IPS DF 19.7 (cell line): ENCODE measurements around the gene FHOD1.

Experiments used
- DNase-seq: peaks from one replicate; pipeline ENCODE4 v3.0.0-alpha.2; 2013; ENCODE audit warnings: low read depth, low spot score

The FHOD1 gene

GRCh38 chr16:67277294-67277998 is 30.2 kb upstream of the FHOD1 start:
- DNase-seq = no peak

DNA sequence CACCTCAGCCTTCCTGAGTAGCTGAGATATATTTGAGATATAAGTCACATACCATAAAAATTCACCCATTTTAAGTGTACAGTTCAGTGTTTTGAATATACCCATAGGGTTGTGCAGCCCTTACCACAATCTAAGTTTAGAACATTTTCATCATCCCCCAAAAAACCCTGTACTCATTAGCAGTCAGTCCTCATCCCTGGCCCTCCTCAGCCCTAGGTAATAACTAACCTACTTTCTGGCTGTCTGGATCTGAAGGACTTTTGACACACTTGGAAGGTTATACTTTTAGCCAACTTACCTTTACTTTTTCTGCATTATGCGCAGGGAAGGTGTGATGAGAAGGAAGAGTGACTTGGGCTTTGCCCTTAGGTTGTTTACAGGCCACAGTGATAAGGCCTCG is 28.0 kb upstream of the FHOD1 start:
- no peak for DNase-seq

DNA sequence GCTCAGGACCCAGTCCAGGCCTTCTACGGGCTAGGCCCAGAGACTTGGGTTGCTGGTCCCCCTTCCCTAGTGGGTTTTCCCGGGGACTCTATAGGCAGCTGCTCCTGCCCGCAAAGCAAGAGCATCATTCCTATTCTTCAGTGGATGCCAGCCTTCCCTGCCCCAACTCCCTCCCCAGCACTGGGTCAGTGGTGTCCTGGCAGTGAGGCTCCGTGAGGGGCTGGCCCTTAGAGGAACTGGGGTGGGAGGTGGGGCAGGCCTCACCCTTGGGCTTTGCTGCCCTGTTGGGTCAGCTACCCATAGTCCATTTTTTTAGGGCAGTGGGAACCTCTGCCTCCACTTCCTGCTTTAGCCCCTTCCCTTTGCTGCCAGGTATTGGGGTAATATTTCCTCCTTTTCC is 24.2 kb upstream of the FHOD1 start:
- no peak for DNase-seq

DNA sequence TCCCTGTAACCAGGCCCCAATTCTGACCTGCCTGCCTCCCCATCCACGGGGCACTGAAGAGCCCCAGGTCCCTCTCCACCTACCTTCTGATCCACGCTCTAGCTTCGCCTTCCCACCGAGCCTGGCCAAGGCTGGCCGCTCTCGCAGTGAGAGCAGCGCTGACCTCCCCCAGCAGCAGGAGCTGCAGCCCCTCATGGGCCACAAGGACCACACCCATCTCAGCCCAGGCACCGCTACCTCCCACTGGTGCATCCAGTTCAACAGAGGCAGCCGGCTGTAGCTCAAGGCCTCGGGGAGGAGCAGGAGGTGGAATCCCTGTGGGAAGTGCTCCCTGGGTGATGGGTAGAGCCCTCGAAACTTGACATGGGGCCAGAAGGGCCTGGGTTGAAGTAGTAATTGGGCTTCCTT is 23.7 kb upstream of the FHOD1 start:
- DNase-seq = no peak

DNA sequence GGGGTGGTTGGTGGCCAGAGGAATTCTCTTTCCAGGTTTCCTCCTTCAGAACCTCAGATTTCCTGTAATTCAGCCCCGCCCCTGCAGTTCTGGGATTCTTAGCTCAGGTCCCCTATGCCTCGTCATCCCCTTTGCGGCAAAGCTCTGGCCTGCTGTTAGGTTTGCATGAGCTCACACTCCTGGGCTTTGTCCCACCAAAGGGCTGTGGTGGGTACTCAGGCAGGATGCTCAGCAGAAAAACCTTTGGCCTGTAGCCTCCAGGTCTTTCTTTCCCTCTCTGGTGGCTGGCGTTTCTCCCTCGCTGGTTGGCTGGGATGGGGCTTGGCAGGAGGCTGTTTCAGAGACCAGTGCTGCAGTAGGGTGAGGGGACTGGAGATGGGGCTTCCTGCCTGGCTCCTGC is 22.5 kb upstream of the FHOD1 start:
- DNase-seq = no peak

- no peak for DNase-seq
Measured at GRCh38 chr16:67268136-67268579, 20.9 kb upstream of the FHOD1 start.

- no peak for DNase-seq
Measured at GRCh38 chr16:67265834-67266233, 18.6 kb upstream of the FHOD1 start.

DNA sequence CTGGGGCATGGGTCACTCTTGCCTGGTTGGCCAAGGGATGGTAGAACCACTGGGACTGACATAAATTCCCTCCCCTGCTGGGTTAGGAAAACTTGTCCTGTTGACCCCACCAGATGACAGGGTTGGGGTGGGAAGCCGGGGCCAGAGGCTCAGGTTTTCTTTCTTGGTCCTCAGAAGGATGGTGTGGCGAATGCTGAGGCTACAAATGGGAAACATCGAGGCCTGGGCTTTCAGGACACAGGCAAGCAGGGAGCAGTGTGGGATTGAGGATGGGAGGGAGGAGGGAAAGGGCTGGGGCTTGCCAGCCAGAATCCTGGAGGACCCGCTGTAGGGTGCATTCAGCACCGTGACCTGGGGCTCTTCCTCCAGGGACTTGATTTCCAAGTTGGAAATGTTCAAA is 17.6 kb upstream of the FHOD1 start:
- no peak for DNase-seq

DNA sequence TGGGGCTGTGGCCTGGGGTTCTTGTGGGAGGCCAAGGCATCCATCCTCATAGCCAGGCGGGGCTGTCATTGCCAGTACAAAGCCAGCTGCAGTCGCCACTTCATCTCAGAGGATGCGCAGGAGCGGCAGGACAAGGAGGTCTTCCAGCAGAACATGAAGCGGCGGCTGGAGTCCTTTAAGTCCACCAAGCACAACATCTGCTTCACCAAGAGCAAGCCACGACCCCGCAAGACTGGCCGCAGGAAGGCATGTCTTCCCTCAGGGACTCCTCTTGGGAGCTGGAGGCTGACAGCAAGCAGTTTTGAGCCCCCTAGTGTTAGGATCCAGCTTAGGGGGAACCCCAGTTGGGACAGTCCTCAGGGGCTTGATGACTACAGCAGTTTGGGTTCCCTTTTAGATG is 17.0 kb upstream of the FHOD1 start:
- no peak for DNase-seq

- DNase-seq = no peak
Measured at GRCh38 chr16:67263201-67263600, 15.9 kb upstream of the FHOD1 start.

- DNase-seq = no peak
Measured at GRCh38 chr16:67260426-67261063, 13.3 kb upstream of the FHOD1 start.

DNA sequence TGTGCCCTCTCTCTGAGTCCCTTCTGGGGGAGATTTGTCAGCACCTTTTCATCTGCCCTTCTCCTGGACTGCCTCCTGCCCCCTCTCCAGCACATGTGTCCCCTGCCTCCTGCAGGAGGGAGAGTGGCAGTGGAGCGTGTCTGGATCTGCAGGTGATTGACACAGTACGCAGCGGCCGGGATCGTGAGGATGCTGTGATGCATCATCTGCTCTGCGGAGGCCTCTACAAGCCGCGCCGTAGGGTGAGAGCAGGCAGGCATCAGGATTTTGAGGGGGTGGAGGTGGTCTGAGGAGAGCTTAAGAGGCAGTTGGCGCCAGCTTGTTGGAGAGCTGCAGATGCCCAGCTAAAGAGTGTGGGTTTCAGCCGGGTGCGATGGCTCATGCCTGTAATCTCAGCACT is 12.4 kb upstream of the FHOD1 start:
- no peak for DNase-seq

- DNase-seq = no peak
Measured at GRCh38 chr16:67258161-67258835, 11.0 kb upstream of the FHOD1 start.

- no peak for DNase-seq
Measured at GRCh38 chr16:67257486-67258160, 10.3 kb upstream of the FHOD1 start.

DNA sequence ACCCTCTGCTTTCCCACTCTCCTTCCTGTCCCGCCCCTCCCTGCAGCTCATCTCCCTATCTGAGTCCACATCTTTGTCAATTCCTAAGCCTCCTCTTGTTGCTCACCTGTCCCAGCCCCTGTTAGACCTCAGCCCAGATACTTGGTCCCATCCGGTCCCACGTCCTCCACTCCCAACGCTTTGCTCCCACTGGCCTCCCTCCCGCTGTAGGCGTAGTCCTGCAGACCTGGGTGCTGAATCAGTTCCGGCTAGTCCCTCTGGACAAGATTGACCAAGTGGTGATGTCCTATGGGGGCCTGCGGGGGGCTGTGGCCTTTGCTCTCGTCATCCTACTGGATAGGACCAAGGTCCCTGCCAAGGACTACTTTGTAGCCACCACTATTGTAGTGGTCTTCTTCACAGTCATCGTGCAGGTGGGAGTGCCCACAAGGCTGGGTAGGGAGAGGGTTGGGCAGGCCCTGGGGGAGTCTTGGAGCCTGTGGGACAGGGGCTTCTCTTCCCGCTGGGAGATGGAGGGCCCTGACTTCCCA is 9.5 kb upstream of the FHOD1 start:
- DNase-seq = no peak

GRCh38 chr16:67255553-67256221 is 8.4 kb upstream of the FHOD1 start:
- DNase-seq = no peak

GRCh38 chr16:67254801-67255552 is 7.7 kb upstream of the FHOD1 start:
- DNase-seq = no peak

DNA sequence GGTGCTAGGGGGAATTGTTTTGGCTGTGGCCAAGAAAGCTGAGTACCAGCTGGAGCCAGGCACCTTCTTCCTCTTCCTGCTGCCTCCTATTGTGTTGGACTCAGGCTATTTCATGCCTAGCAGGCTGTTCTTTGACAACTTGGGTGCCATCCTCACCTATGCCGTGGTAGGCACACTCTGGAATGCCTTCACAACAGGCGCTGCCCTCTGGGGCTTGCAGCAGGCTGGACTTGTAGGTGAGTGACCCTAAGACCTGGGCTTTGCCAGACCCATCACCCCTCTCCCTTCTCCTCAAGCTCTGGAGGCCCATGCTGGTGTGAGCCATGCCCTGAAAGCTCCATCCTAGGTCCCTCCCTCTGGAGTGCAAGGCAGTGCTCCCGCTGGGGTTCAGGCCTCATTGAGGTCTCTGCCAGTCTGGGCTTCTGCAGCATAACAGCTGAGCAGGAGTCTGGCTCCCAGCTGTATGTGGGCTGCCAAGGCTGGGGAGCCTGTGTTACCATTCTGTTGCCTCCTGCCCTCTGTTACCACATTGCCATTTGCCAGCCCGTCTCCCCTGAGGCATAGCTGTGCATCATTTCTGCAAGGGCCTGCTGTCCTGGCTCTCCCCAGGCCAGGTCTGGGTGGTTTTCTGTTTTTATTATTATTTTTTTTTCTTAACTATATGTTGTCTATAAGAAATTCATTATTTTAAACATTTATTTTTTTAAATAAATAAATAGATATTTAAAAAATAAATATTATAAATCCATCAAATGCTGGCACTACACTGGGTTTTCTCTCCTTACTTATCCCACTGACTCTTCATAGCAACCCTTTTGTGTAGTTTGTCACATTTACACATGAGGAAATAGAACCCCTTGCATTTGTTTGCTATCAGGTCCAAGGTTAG is 5.6 kb upstream of the FHOD1 start:
- no peak for DNase-seq

DNA sequence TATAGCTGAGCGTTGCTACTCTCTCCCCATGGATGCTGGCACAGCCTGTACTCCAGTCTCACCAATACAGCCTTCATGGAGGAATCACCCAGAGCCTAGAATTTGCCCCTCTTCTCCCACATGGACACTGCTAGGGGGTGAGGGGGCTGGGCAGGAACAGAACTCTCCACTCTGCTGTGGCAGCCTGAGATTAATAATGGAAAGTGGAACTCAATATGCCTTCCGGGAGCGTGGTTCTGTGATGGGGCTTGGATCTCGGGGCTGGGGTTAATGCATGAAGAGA is 2.7 kb upstream of the FHOD1 start:
- no peak for DNase-seq
